T-helper 2 cell (primary cell): ENCODE results near the gene CDKN2A.
A peak's percentile ranks its signal among the peaks of the same experiment; 100 is the strongest.

Source experiments
- DNase-seq, 5 experiments: peaks; one replicate each; pipeline versions ENCODE4 v3.0.0 to v3.0.0-alpha.2; 2012 to 2022
- total RNA-seq, 2 donors: gene quantifications; one replicate each; lab custom pipeline; 2026; lab: John Stamatoyannopoulos, UW

Gene CDKN2A
- total RNA-seq: 0.62 to 2.5 reads per million in 2 donors

DNA sequence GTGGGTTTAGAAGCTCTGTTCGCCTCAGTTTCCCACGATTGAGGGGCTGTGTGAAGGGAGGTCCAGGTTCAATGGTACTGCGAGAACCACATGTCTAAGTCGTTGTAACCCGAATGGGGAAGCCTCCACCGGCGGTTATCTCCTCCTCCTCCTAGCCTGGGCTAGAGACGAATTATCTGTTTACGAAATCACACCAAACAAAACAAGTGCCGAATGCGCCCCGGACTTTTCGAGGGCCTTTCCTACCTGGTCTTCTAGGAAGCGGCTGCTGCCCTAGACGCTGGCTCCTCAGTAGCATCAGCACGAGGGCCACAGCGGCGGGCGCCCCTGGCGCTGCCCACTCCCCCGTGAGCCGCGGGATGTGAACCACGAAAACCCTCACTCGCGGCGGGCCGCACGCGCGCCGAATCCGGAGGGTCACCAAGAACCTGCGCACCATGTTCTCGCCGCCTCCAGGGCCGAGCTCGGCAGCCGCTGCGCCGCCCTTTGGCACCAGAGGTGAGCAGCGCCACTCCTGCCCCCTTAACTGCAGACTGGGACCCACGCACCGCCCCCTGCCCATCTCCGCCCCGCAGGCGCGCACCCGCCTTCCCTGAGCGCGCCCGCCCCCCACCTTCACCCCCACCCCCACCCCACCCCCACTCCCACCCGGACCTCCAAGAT is at the start of gene CDKN2A:
TSS of gene CDKN2A (minus strand) at position 500 of the 663 bp plus-strand sequence.
- DNase-seq: peak in 3 of 5 experiments; percentile 39 to 71 (median 49)

DNA sequence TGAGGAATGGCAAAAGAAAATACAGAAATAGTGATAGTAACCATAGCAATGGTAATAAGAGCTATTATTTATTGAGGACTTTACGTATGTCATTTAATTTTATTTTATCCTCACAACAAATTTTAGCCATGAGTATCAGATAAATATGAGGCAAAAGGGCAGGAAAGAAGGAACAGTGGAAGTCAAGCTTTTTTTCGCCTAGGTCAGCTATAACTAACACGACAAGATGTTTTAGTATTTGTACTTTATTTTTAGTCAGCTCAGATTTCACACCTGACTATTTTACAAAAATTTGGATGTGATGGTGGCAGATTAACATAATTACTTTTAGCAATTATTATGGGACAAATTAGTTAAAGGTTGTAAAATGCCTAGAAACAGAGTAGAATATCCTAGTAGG is 49.7 kb upstream of the CDKN2A start:
- no peak for DNase-seq

DNA sequence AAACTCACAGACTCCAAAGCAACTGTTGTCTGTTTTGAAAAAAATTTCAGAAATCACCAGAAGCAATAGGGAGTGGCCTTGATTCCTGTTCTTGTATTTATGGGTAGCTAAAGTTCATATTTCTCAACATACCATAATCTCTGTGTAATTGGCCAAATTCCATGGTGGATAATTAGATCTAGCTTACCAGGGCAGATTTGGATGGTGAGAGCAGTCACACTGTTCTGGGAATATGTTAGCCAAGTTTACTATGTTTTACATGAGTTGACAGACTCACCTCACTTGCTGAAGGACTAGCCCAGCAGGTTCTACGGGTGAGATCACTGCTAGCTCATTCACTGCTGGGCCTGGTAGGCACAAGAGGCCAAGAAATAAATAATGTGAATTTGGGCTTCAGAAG is 47.6 kb upstream of the CDKN2A start:
- DNase-seq: no peak

DNA sequence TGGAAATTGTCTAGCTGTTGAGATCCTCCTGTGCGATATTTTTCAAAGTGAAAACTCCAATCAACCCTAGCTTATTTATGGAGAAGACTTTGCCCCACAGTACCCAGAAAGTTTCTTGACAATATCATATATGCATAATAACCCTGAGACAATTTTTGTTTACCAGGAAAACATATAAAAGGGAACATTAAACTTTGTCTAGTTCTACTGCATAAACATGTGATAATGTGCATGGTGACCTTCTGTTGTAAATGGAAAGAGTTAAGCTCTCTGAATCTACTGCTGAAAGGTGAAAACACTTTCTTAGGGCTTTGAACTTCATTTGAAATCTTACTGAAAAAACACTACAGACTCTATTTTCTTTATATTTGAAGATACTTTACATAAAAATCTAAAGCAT is 47.2 kb upstream of the CDKN2A start:
- DNase-seq: no peak

DNA sequence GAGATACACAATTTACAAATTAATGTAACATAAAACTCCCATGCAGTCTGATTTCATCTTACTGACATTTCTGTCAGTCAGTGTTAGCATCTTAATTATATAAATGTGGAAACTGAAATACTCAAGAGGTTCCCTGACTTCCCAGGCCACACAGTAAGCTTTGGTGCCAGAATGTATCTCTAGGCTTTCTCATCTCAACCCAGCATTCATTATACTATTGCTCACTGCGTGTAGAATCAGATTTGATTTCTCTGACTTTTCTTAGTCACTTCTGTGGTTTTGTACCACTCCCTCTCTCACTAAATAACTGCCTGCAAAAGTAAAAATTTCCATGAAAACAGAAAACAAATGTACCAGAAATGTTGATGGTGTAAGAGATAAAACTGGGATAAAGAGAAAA is 46.6 kb upstream of the CDKN2A start:
- peak in 1 of 5 experiments; percentile 20 for DNase-seq

DNA sequence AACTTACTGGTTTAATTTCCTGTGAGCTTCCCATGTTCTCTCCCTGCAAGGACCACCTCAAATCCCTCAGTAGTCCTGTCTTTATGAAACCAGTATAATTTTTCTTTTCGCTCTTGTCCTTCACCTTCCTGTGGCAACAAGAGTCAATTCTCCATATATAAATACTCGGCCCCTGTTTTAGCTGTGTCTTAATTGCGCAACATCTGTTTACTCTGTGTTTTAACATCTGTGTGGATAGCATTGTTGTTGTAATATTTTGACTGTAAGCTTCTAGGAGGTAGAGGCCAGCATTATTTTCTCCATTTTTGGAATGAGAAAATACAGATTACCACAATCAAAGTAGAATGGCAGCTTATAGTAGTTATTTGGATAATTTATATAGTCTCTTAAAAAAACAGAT is 45.1 kb upstream of the CDKN2A start:
- no peak for DNase-seq

DNA sequence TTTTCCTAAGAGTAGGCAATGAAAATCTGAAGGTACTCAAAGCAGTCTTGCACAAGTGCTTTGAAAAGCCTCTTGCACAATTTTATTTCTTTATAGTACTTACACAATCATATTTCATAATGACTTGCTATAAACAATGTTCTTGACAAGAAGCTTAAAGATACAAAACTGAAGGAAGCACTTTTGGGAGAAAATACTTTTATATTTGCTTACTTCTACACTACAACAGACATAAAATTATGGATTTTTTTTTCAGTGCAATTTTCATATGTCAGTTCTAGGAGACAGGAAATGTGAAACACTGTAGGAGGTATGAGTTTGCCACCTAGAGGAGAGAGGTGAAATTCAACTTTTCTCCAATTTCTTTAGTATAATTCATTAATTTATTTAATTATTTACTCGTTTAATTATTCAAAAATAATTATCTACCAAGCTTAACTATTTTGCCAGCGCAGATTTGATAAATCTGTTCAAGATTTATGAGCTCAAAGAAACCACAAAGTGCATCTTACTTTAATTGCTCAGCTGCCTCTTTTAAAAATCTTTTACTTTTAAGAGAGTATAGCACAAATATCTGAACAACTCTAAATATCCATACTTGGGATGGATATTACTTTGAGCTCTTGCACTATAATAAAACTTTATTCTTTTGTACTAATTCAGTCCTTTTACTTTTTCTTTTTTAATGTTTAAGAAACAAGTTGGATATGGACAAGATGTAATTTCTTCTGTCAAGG is 43.9 kb upstream of the CDKN2A start:
- DNase-seq: peak in 1 of 5 experiments; percentile 32

DNA sequence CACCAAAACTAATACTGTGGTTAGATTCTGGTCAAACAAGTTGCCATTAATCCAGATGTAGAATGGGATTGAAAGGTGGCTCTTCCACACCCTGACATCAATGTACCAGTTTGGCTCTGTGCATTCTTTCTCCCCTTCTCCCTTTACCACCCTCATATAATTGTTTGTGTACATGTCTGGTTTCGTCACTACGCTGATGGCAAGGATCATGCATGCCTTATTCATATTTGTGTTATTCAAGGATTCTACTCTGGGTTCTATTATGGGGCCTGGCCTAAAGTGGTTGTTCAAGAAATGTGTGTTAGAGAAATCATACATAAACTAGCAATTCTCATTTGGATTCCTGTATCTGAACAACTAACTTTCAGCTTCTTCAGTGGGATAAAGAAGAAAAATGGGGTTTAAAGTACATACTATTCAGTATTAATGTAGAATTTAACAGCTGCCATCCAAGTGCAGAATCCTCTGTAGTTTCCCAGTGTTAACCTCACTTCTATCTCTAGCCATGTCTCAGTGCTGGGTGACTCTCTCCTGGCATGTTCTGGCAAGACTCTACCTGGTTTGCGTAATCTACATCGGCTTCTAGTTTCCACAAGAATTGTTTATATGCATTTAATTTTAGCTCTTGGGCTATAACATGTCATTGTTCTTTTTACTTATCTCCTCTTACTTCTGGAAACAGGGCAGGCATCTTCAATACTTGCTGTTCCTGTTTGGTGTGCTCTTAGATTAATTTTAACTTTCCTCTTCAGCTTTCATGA is 42.9 kb upstream of the CDKN2A start:
- no peak for DNase-seq

DNA sequence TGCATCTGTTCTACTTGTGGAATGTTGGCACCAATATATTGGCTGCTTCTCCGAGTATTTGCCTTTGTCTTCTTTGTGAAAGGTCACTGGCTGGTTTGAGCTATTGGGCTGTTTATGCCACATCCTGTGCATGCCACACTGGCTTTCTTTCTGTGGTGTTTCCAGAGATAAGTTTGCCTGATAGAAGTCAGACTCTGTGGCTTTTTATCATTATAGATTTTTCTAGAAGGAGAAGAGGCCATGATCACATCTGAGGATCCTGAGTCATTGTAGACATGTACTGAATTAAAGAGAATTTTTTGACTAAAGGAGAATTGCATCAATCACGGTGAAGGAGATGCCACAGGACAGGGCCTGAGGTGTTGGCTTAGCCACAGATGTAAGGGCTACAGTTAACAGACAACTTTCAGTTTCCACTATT is 41.4 kb upstream of the CDKN2A start:
- DNase-seq: peak in 1 of 5 experiments; percentile 69

DNA sequence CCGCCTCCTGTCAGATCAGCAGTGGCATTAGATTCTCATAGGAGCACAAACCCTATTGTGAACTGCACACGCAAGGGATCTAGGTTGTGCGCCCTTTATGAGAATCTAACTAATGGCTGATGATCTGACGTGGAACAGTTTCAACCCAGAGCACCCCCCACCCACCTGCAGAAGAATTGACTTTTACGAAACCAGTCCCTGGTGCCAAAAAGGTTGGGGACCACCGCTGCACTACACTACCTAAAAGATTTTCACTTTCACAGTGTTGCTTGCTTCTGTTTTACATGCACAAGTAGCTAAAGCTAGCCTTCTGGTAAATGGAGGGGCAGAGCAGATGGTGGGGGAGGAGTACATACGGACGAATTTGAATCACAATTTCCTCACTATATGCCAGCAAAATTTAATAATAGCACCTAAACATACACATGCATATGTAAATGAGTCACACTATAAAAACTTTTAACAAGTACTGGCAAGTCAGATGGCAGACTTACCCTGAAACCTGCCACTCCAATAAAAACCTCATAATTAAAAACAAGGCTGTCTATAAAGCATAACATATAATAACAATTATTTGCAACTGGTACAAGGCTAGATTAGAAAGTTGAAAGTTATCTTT is 38.9 kb upstream of the CDKN2A start:
- no peak for DNase-seq

DNA sequence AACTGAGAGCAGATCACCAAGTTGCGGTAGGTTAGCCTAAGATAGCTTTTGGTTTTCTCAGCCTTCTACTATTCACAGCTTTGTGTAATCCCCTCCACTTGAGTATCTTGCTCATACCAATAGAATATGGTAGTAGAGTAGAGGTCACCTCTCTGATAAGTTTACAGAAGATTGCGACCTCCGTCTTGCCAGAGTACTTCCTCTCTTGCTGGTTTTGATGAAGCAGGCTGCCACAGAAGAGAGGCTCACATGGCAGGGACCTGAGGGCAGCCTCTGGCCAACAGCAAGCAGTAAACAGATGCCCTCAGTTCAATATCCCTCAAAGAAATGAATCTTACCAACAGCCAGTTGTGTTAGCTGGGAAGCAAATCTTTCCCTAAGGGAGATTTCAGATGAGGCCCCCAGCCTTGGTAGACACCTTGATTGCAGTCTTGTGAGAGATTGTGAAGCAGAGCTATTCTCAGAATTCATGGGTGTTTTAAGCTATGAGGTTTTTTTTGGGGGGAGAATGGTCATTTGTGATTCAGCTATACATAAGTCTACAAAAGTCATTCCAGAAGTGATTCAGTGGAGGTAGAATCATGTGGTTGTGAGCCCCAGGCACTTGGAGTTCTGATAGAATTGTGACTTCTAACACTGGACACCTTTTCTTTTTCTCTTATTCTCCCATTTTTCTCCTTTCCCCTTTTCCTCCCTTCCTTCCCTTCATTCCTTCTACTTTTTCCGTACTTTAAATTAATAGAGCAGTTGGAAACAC is 37.6 kb upstream of the CDKN2A start:
- no peak for DNase-seq

DNA sequence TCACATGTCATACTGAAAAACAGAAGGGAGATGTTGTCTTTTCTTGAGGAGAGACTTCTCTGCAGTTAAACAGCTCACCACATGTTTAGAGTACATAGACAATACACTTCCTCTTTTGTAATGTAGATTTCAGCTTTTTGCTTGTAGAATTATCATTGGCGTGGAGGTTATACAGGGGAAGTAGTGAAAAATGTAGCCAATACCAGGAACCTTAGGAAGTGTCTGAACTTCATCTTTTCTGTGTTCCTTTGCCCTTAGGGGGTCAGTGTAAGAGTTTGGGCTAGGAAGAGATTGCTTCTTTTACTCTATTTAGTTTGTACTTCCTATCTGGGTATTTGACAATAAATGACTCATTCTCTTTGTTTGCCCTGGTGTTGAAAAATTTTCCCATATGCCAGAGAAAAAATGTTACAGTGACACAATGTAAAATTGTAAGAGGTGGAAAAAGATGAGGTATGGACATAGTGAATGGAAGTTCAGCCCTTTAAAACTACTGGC is 36.0 kb upstream of the CDKN2A start:
- DNase-seq: peak in 1 of 5 experiments; percentile 59

DNA sequence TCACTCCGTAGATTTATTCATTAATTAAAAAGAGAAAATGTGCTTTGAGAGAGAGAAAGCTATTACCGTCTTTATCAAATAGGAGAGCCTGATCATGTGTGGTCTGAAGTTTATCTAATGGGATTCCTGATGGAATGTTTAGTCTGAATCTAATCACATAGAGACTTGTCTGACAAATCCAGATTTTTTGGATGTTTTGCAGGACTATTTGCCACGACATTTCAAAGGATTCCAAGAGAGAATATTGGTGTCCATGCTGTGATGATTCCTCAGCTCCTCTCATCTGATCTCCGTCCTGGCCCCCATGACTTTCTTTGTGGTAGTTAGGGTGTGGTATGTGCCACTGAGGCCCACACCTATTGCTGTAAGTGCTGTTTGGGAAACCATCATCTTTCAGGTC is 35.0 kb upstream of the CDKN2A start:
- no peak for DNase-seq

DNA sequence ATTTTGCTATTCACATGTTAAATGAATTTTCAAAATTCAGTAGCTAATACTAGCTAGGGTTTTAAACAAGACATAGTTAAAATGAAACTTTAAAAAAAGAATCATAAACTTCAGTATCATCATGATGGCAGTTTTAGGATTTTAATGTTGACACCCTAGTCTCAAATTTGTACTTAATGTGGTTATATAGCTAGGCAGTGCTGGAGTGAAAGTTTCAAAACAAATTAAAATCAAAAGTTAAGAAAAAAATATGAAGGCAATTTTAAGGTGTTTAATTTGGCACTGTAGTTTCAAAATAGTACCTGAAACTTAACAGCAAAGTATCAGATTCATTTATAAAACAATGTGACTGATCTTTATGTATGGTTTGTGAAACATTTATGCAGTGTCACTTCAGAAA is 34.2 kb upstream of the CDKN2A start:
- DNase-seq: peak in 1 of 5 experiments; percentile 19

DNA sequence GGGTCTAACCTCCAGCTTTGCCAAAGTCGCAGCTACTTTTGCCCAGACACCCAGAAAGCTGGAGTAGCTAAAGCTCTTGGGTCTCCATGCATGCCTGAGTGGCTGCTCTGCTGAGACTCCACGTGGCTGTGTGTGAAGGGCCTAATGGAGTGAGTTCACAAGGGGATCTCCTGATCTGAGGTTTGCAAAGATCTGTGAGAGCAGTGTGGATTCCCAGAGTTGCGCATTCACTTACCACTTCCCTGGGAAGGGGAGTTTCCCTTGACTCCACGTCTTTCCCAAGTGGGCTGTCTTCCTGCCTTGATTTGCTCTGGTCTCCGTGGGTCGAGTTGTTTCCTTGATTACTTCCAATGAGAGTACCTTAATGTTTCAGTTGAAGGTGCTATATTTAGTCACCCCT is 32.5 kb upstream of the CDKN2A start:
- no peak for DNase-seq

DNA sequence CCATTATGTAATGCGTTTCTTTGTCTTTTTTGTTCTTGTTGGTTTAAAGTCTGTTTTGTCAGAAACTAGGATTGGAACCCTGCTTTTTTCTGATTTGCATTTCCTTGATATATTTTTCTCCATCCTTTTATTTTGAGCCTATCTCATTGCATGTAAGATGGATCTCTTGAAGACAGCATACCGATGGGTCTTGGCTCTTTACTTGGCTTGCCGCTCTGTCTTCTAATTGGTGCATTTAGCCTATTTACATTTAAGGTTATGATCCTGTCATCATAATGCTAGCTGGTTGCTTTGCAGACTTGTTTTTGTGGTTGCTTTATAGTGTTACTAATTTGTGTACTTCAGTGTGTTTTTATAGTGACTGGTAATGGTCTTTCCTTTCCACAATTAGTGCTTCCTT is 28.2 kb upstream of the CDKN2A start:
- no peak for DNase-seq

DNA sequence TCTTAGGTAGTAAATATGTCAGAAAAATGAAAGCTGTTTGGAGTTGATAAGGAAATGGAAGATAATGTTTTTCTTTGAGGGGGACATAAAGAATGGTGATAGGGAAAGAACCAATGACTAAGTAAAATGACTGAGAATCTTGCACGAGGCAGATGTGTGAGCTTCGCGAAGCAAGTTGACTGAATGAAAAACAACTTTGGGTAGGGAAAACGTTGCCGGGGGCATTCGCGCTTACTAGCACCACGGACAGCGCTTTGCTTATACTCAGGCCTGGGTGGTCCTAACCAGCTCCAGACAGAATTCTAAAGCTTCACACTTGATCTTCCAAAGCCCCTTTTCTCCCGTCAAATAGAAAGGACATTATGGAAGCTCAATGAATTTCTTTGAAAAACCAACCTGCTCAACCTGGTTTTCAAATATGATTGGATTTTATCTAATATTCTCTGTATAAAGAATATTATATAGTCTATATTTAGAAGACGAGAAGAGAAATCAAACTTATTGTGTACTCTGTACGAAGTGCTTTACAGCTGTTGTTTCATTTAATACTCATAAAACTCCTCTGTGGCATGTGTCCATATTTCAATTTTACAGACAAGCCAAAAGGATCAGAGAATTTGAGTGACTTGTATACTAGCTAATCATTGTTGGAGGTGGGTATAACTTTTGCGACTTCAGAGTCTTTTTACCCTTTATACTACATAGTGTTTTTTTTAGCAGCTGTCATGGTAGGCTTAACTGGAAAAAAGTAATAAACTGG is 16.9 kb upstream of the CDKN2A start:
- peak in 1 of 5 experiments; percentile 17 for DNase-seq

DNA sequence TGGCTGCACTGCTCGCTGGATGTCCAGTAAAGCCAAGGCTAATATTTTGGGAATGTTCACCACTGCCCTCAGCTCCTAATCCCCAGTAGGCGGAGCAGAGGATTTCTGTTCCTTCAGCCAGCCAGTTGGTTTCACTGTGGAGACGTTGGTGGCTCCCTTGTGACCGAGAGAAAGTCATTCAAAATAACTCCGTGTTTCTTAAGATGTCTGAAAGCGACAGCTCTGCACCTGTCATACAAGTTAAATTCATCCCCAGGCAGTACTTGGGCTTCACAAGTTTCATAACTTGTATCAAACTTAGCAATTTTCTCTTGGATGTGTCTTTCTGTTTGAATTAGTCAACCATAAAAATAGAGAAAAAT is 15.3 kb upstream of the CDKN2A start:
- DNase-seq: no peak

DNA sequence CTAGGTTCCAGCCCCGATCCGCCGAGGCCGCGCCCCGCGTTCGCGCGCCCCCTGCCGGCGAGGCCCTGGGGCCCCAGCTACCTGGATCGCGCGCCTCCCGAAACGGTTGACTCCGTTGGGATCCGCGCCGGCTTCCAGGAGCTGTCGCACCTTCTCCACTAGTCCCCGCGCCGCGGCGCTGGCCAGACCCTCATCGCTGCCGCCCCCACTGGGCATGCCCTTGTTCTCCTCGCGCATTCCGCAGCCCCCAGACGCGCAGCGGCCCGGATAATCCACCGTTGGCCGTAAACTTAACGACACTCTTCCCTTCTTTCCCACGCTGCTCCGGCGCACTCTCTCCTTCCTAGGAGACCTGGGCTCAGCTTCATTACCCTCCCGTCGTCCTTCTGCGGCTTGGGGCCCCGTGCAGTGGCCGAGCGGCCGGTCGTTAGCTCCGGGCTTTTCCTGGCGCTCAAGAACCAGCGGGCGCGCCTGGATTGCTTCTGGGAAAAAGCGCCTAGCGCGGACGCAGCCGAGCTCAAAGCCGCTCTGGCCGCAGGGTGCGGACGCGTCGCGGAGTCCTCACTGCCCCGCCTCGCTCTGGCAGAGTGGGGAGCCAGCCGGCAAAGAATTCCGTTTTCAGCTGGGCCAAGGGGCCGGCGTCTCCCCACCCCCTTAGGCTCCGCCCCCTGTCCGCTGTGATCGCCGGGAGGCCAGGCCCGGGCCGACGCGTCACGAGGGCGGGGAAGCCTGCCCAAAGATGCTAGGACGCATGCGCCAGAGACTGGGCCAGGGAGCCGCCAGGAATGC is 14.7 kb upstream of the CDKN2A start, which contains the start of gene CDKN2B:
TSS of gene CDKN2B (minus strand) at position 589 of the 789 bp plus-strand sequence. CDS start at position 237, 352 bp downstream.
- DNase-seq: peak; percentile 52 to 66 (median 57)

DNA sequence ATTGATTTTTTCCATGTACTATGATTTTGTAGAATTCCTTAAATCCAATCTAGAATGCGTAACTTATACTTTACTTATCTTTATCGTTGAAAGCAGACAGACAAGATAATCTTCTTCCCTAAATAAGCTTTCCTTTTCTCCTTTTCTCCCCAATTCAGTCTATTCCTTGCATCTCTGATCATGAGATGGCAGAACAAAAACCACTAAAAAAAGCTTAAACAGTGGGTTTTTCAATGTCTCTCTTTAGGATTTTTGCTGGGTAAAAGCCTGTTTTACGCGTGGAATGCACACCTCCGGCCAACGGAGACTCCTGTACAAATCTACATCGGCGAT is 14.2 kb upstream of the CDKN2A start:
- no peak for DNase-seq
